Glomerular visceral epithelial cell (primary cell): ENCODE data around the gene IFI16.
"Not testable (repeated sequence)": the region's sequence is repeated elsewhere in the genome, so short reads cannot be mapped to it uniquely, and the experiment has no call there.

Experiments
- DNase-seq: peaks from one replicate; pipeline ENCODE4 v3.0.0-alpha.2; 2016; ENCODE audit errors: extremely low spot score

Gene IFI16

DNA sequence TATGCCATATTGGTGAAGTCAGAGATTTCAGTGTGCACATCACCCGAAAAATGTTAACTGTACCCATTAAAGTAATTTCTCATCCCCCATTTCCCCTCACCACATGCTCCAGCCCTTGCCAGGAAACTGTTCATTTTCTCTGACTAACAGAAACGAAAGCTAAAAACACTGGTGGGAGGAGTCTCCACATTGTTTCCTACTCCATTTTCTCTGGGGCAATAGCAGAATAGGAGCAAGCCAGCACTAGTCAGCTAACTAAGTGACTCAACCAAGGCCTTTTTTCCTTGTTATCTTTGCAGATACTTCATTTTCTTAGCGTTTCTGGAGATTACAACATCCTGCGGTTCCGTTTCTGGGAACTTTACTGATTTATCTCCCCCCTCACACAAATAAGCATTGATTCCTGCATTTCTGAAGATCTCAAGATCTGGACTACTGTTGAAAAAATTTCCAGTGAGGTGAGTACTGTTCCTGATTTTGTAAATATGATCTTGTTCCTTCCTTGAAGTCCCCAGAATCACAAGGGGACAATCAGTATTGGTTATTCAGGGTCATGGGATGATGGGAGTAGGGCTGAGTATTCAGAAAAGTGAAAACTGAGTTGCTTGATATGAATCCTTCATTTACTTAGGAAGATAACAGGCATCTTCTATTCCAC is at the start of gene IFI16:
TSS of gene IFI16 (plus strand) at position 204 of the 658 bp plus-strand sequence. CDS start 4,774 bp downstream, outside the sequence.
- peak; percentile 81 for DNase-seq

DNA sequence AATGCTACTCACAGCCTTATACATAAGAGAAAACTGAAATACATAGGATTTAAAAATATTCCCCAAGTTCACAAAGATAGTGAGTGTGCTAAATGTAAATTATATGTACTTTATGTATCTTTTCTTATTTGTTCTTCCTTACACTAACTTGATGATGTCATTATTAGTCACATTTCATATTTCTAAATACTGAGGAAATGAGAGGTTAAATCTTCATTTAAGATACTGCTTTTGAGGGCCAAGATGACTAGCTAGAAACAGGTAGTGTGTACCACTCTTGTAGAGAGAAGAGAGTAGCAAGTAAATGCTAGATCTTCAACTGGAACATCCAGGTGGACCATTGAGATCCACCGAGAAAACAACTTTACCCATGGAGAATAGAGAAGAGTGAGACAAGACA is 48.5 kb upstream of the IFI16 start:
- DNase-seq, result no peak

DNA sequence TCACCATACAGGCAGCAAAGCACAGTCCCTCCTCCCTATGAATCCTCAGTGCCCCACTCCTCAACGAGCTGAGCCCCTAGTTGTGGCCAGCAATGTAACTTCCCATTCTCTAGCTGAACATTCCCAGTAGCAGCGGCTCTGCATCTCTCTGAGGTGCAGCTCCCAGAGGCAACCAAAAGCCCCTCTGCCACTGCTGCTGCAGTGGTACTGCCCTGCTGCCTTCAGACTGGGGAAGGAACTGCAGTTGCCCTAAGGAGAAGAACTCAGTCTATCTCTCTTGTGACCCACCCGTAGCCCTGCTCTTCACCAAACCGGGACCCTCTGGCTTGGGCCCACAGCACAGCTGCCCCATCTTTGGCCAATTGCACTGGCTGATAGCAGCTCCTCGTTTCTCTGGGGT is 46.7 kb upstream of the IFI16 start:
- DNase-seq, result no peak

DNA sequence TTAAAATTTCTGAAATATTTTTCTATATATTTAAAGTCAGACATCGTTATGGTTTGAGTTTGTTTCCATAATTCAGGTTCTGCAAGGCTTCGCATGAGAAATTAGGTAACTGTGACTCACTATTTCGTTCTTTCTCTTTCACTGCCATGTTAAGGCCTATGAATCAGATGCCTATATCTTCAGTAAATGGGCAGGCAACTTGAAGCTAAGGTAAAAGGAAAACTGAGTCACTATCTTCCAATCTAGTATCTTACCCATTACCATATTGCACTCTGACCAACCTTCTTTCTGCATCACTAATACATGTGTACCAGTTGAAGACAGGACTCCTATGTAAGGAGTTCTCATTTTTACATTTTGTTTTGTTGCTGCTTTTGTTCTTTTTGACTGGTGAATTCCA is 40.5 kb upstream of the IFI16 start:
- no peak for DNase-seq

DNA sequence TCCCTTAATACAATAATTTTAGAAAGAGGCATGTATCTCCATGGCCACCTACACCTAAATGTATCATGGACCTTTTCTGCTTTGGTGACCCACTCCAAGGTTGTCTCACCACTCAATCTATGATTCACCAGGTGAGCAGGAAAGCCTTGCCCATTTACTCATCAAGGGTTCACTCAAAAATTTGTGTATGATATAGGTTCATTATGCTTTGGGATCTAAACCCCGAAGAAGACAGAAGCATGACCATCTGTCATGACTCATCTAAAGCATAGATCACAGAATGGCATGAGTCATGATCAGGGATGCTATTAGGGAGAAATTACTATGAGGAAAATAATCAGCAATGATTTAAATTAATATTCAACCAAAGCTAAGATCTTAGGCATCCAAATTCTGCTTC is 39.9 kb upstream of the IFI16 start:
- no peak for DNase-seq

DNA sequence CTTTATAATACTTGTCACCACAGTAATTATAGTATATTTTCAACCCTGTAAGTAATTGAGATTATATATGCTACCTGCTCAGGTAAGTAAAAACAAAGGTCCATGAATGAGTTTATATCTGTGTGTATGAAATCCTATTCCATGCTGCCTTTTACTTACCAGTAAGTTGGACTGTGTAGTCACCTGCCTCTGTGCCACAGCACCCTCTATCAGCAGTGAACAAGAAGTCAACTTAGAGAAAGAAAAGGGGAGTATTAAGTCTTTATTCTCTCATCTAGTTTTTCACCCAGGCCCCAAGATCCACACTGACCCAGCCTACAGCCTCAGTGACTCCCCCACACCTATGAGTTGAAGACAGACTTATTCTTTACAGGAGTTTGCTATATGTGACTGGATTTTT is 36.9 kb upstream of the IFI16 start:
- no peak for DNase-seq

DNA sequence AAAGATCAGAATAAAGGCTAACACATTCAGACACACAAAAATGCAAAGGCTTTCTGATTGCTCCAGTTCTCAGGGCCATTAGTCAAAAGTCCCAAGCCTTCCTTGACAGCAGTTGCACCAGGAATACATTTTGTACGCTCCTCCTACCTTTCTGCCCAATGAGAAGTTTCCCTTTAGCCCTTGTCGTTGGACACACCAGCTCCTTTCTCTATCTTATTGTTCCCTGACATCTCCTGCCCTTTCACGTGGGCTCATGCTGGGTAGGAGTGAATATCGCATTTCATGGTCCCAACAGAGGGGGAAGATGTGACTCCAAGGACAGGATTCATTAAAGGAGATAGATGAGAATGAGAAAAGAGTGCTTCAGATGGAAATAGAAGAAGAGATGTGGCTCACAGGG is 33.5 kb upstream of the IFI16 start:
- no peak for DNase-seq

DNA sequence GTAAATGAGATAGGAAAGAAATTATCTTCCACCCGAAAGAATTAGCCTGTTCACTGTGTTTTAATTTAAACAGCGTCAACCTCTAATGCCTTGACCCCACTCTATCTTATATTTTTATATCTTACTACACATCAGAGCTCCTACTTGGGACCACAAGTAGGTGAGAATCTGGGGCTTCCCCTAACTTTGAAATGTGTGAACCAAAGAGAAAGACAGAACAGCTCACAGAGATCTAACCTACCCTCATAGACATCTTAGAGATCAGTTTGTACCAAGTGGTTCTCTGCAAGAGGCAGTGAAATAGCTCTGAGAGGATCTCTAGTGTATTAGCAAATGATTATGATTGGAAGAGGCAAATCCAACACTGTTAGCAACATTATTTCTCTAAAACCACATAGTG is 31.0 kb upstream of the IFI16 start:
- no peak for DNase-seq

DNA sequence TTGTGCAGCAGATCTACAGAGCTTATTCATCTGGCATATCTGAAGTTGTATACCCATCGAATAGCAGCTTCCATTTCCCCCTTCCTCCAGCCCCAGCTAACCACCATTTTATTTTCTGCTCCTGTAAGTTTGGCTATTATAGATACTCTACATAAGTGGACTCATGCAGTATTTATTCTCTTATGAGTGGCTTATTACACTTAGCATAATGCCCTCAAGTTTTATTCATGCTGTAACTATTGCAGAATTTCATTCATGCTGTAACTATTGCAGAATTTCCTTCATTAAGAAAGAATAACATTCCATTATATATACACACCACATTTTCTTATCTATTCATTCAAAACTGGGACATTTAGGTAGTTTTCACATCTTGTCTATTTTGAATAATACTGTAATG is 30.5 kb upstream of the IFI16 start:
- no peak for DNase-seq

DNA sequence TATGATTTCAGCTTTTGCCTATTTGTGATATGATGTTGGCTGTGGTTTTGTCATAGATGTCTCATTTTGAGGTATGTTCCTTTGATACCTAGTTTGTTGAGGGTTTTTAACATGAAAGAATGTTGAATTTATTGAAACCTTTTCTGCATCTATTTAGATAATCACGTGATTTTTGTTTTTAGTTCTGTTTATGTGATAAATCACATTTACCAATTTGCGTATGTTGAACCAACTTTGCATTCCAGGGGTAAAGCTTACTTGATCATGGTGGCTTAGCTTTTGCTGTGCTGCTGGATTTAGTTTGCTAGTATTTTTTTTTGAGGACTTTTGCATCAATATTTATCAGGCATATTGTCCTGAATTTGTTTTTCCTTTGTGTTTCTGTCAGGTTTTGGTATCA is 26.5 kb upstream of the IFI16 start:
- DNase-seq, result no peak

DNA sequence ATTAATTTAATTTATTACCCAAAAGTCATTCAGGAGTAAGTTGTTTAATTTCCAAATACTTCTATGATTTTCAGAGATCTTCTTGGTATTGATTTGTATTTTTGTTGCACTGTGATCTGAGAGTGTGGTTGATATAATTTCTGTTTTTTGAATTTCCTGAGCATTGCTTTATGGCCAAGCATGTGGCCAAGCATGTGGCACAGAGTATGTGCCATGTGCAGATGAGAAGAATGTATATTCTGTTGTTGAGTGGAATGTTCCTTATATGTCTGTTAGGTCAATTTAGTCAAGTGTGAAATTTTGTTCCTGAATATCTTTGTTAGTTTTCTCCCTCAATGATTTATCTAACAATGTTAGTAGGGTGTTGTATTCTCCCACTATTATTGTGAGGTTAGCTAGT is 25.3 kb upstream of the IFI16 start:
- DNase-seq, result no peak

DNA sequence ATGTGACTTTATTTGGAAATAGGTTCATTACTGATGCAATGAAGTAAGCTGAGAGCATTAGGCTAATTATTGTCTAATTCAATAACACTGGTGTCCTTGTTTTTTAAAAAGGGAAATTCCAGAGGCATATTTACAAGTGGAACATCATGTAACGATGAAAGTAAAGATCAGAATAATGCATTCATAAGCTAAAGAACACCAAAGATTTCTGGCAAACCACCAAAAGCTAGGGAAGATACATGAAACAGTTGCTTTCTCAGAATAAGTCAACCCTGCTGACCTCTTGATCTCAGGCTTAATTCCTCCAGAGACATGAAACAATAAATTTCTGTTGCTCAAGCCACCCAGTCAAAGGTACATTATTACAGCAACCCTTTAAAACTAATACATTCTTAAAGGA is 20.3 kb upstream of the IFI16 start:
- no peak for DNase-seq

DNA sequence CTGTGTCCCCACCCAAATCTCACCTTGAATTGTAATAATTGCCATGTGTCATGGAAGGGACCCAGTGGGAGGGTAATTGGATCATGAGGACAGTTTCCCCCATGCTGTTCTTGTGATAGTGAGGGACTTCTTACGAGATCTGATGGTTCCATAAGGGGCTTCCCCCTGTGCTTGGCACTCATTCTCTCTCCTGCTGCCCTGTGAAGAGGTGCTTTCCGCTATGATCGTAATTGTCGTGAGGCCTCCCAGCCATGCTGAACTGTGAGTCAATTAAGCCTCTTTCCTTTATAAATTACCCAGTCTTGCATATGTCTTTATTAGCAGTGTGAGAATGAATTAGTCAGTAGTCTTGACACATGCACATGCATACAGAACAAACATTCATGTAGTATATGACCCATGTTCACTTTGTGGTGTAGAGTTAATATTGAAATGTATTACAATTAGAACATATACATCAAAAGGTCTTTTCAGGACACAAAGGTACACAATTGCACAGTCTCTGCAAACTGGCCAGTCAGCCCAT is 16.9 kb upstream of the IFI16 start:
- no peak for DNase-seq

DNA sequence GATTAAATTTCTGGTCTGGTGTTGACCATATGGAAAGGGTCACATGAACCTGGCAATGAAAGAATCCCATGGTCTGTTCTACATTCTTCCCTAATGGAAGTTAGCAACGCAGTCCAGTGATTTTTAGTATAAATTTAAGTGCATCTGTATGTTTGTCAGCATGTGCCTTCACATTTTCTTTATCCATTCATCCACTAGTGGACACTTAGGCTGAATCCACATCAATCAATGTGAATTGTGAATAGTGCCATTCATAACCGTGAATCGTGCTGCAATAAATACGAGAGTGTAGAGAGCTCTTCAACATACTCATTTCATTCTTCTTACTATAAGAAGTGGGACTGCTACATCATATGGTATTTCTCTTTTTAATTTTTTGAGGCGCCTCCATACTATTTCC is 12.7 kb upstream of the IFI16 start:
- DNase-seq, result no peak

DNA sequence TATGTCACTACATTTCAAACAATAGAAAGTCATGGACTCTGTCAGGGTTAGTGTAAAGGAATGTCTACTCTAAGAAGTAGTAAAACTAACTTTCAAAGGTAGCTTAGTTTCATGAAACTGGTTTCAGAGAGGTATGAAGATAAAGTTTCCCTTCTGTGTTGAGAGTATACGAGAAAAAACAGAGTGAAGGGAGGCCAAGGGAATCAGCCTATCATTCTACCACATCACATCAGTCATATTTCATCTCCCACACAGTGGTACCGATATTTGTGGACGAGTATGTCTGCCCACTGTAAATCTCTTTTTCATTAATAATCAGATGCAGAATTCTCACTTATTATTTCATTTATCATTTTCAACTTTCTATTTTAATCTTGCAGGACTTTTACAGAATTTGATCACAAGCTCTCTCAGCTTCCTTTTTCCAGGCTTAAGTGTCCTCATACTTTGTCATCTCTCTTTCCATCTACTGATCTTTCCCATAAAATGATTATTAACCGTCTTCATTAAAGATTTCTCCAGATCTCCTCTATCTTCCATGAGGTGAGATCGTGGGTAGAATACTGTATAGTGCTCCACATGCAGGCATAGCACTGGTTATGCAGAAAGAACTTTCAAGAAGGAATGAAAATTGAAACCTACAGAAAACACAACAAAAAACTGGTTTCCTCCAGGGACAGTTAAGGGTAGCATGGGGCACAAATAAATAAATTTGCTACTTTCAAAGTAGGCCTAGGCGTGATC is 11.5 kb upstream of the IFI16 start:
- no peak for DNase-seq

DNA sequence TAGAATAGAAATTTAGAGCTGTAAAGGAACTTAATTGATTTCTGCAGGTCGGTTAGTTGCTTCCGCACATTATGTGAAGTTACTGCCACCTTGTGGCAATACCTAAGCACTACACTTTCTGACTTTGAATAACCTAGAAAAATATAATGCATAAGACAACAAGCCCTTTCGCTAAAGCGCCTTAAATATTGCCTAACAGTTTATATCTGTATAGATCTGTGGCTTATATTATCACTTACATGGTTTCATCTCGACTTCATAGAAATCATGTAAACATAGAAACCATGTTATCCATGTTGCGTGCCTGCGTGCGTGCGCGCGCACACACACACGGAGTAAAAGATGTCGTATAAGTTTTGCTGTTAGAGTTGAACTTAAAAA is 10.9 kb upstream of the IFI16 start:
- peak; percentile 59 for DNase-seq

DNA sequence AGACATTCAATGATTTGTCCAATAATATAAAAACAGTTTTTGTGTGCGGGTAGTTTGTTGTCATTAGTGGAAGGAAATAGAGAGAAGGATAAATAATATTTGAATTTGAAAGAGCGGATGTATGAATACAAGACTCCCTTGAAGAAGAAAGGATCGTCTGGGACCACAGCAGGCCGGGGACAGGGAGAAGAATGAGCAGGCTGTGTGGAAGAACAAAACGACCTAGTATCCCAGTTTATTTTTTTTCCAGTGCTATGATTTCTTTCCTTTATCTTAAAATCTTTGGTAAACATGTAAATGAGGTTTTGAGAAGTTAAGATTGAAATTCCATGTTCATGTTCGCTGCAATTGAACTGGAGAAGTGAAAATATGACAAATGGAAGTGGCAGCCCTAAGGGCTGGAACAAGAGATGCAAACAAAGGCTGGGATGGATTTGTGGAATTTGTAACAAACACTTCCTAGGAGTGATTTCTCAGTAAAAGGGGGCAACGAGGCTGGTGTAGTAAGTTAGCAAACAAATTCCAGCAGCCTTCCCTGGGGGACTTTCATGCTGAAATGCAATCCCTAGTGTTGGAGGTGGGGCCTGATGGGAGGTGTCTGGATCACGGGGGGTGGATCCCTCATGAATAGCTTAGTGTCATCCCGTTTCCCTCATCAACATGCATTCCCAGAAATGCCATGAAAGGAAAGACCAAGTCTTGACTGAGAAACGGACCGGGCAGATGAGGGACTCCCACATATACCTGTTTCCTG is 10.2 kb upstream of the IFI16 start:
- peak; percentile 90 for DNase-seq

DNA sequence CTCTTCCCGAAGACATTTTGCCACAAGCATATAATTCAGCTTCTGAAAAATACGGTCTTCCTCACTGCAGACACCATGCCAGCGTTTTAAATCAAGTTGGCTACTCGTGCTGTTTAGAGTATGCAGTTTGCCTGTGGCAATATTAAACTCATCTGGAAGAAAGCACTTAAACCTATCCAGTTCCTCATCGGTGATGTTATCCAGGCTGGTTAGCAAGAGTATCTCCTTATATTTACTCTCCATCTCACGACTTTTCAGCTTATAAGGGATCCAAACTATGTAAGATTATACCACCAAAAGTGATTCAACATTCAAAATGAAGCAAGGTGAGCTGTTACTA is 9.7 kb upstream of the IFI16 start:
- no peak for DNase-seq

DNA sequence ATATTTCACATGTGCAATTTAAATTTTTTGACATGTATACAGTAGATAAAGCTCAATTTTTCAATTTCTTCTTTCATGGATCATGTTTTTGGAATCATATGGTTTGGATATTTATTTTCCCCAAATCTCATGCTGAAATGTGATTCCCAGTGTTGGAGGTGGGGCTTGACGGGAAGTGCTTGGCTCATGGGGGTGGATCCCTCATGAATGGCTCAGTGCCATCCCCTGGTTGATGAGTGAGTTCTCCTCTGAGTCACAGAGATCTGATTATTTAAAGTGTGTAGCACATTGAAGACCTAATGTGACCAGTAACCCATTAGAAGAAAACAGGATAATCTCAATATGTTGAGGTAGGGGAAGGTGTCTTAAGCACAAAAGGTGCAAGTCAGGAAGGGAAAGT is 9.1 kb upstream of the IFI16 start:
- DNase-seq, result peak; percentile 80

DNA sequence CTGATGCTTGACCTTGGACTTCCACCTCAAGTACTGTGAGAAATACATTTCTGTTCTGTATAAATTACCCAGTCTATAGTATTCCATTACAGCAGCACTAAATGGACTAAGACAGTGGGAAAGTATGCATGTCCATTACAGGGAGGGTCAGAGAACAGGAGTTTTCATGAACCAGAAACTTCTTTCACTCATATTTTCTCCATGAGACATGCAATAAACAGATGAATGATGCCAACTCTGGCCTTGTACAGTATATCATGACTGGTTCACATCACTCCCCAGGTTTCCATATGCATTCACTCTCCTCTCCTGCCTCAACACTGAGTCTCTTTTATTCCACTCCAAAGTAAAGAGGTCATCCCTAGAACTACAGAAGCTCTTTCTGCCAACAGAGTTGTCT is 4.5 kb upstream of the IFI16 start:
- no peak for DNase-seq

DNA sequence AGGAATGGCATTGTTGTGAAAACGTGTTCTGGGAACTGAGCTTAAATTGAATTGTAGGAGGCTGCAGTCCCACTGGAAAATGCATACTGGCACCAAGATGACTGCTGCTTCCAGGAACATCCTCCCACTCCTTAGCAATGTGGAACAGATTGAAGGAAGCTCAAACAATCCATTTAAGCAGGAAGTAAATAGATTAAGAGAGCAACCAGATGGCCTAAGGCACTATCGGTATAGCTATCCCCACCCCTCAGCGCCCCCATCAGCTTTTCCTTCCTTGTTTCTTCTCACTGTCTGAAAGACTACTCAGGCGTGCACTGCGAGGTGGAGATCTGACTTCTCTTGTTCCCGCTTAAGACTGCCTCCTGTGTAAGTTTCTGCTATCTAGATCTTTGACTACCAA is 4.0 kb upstream of the IFI16 start:
- no peak for DNase-seq

DNA sequence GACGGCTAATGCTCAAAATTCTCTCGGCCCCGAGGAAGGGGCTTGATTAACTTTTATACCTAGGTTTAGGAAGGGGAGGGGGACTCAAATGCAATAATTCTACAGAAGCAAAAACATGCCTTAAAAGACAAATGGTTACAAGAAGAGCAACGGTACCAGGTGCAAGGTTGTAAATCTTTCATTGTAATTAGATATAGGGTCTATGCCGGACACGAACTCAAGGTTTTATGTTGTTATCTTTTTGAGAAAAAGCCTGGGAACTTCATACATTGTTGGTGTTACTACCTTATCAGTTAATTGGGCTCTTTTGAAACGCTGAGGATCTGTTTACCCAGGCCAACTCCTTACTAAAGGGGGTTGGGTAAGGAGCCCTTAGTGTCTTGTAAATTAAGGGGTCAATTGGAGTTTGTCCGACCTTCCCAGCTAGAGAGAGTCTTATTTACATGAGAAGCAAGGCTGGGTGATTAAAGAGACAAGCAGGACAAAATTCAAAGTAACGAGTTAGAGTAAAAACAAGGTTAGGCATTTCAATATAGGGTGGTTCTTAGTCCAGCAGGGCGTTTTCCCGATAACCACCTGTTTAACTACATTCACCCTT is 3.4 kb upstream of the IFI16 start:
- DNase-seq, result not testable (repeated sequence)

DNA sequence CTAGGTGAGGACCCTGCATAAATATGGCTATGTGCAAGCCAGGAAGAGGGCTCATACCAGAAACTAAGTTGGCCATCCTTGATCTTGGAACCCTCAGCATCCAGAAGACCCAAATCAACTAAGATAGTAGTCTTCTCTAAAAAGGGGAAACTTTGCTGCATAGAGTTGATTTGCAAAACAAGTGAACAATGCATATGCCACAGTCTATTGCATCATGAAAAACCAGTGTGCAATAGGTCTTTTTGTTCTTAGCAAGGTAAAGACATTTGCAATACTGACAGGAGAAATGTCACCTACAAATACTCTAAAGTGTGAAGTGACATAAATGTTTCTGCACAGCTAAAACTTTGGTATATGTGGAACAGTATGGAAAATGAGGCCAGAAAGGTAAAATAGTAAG is 2.0 kb upstream of the IFI16 start:
- DNase-seq, result no peak
